Loucy (cell line): Measurements from ENCODE around the gene CLK3.

Experiments
- CTCF ChIP-seq: fragments of 200-600 bp; sonication (generic); conservative IDR thresholded peaks from 2 replicates; pipeline ENCODE4 v1.5.1; 2014; ENCODE audit warnings: mild to moderate bottlenecking, antibody characterized with exemption, low read length
- EZH2phosphoT487 ChIP-seq: fragments of 200-600 bp; IDR thresholded peaks from 2 replicates; pipeline ENCODE4 v1.6.1; 2018; ENCODE audit warnings: antibody characterized with exemption, mild to moderate bottlenecking, moderate library complexity, borderline replicate concordance

GRCh38 chr15:74651242-74651741, 35.7 kb downstream of the CLK3 start:
- TF ChIP-seq CTCF = no peak
- TF ChIP-seq EZH2phosphoT487 = no peak
